GM21381 (cell line): ENCODE results near the gene NSFL1C.
"Not testable (repeated sequence)": the region's sequence is repeated elsewhere in the genome, so short reads cannot be mapped to it uniquely, and the experiment has no call there.

Experiments used
- ATAC-seq: cut with Tn5 transposase; IDR thresholded peaks from one replicate; pipeline ENCODE4 v1.9.1; 2021; ENCODE audit warnings: mild to moderate bottlenecking, moderate library complexity; ENCODE audit not compliant: unreplicated experiment

The NSFL1C gene

GRCh38 chr20:1427457-1428054, 39.1 kb downstream of the NSFL1C start:
- ATAC-seq: no peak

GRCh38 chr20:1426231-1426849, 40.3 kb downstream of the NSFL1C start:
- no peak for ATAC-seq

DNA sequence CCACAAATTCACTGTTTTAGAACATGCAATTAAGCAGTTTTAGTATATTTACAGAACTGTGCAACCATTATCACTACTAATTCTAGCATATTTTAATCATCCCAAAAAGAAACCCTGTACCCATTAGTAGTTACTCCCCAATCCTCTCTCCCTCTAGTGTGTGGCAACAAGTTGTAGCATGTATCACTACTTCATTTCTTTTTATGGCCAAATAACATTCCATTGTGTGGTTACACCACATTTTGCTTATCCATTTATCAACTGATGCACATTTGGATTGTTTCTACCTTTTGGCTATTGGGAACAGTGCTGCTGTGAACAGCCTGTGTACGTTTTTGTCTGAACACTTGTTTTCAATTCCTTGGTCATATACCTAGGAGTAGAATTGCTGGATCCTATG, 42.3 kb downstream of the NSFL1C start:
- ATAC-seq: no peak

GRCh38 chr20:1423625-1424106, 43.0 kb downstream of the NSFL1C start:
- ATAC-seq: no peak

GRCh38 chr20:1423206-1423605, 43.4 kb downstream of the NSFL1C start:
- ATAC-seq: no peak

DNA sequence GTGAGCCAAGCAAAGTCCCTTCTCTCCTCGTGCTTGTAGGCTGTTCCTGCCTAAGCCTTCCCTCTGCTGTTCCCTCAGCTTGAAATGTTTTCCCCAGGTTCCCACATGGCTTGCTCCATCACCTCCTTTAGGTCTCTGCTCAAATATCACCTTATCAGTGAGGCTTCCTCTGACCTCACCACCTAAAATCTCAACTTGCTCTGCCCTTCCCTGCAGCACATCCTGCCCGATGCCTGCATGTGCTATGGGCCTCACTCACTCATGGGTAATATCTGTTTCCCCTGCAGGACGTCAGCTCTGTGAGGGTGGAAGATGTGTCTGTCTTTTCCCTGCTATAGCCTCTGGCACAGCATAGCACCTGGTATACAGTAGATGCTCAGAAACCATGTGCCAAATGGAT, 43.9 kb downstream of the NSFL1C start:
- ATAC-seq: no peak

DNA sequence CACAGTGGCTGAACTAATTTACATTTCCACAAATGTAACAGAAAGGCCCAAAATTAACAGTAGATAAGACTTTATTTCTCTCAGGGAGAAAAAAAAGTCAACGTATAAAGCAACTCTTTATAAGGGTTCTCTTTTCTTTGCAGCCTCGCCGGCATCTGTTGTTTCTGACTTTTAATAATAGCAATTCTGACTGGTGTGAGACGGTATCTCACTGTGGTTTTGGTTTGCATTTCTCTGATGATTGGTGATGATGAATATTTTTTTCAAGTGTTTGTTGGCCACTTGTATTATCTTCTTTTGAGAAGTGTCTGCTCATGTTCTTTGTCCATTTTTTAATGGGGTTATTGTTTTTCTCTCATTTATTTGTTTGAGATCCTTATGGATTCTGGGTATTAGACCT, 46.6 kb downstream of the NSFL1C start:
- no peak for ATAC-seq

DNA sequence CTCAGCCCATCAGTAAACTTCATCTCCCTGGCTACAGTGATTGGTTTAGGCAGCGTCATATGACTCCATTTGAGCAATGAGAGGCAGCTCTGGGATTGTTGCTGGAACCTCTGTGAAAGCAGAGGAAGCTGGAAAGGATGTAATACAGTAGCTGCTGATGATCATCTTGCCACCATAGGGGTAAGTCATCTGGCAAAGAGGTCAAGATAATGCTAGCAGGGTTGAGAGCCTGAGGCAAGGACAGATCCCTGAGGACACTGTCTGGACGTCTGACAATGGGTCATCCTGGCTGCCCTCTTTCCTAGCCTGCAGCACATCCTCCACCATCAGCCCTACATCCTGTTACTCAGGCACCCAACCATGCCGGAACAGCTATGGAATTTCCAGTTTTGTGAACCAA, 48.3 kb downstream of the NSFL1C start:
- ATAC-seq: no peak

- ATAC-seq: no peak
Observed at GRCh38 chr20:1417790-1418189, 48.9 kb downstream of the NSFL1C start.

GRCh38 chr20:1417273-1417672, 49.4 kb downstream of the NSFL1C start:
- ATAC-seq: no peak

DNA sequence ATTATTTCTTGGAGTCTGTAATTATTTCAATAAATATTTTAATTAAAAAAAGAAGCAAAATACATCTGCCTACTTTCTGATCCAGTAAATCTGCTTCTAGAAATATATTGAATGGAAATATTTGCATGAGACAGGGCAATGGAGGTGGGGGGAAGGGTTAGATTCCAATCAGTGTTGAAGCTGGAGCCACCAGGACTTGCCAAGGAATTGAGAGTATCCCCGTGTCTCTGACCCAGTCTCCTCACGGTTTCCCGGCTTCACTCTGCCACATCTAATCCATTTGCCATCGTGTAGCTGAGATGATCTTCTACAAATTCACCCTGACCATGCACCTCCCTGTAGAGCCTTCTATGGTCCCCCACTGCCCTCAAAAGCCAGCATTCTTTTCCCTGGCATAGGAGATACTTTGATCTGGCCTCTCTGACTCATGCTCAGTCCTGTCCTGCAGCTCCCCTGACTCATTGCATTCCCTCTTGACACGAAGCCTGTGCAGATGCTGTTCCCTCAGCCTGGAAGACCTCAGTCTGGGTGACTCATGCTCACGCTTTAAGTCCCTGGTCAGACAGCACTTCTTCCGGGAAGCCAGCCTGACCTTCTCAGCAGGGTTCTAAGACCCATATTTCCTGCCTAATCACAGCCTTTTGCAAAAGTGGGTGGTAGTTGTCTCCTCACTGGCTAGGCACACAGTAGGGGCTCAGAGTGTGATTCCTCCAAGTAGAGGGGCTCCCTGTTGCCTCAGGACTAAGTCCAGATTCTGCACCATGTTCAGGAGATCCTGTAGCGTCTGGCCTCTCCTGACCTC, 50.8 kb downstream of the NSFL1C start:
- ATAC-seq: no peak

DNA sequence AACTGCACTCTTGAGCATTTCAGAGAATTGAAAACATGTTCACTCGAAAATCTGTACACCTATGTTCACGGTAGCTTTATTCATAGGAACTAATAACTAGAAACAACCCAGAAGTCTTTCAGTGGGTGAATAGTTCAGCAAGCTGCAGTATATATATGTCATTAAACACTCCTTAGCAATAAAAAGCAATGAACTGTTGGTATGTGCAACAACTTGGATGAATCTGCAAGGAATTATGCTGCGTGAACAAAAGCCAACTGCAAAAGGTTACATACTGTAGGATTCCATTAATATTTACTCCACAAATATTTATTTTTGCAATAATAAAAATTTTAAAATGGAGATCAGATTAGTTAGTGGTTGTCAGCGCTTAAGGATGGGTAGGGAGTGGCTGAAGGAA, 51.7 kb downstream of the NSFL1C start:
- ATAC-seq: no peak

DNA sequence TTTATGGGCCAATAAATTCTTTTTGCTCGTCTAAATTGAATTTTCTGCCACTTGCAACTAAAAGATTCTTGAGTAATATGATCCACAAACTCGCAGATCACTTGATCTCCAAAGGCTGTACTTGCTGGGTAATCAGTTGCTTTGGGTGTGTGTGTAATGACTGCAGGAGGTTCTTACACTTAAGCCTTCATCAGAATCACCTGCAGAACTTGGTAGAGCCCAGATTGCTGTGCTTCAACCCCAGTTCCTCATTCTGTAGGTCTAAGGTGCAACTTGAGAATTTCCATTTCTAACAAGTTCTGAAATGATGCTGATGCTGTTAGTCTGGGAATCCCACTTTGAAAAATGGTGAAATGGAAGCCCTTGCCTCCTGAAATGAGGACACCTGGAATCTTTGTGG, 60.8 kb downstream of the NSFL1C start:
- ATAC-seq: no peak

DNA sequence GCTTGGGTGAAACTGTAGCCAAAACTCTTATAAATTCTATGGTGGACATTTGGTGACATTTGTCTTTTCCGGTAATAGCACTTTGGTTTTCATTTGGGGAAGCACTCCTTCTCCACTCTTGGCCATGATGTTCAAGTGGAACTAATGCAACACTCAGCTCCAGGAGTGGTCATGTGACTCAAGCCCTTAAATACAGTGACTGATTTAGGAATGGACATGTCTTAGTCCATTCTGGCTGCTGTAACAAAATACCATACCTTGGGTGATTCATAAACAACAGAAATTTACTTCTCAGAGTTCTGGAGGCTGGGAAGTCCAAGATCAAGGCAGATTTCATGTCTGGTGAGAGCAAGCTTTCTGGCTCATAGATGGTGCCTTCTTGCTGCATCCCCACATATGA, 63.0 kb downstream of the NSFL1C start:
- no peak for ATAC-seq

- no peak for ATAC-seq
Observed at GRCh38 chr20:1402149-1402548, 64.5 kb downstream of the NSFL1C start.

DNA sequence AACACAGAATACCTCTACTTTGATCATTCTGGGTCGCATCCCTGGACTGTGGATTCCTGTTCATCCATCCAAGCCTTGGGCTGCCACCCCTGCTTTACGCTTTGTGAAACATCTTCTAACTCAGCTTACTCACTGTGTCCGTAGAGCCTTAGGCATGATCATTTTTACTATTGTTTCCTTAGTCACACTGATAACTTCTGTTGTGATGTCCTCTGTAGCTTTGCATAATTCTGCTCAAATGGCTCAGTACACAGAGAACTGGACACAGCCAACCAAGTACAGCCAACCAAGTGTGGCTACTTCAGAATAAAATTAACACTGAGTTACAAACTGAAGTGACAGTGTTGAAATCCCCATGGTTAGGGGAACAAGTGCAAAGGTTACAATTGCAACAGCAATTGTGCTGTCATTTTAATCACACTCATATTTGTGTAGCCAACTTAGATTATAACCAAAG, 65.2 kb downstream of the NSFL1C start:
- ATAC-seq: no peak

GRCh38 chr20:1399678-1400366, 66.8 kb downstream of the NSFL1C start:
- ATAC-seq: not testable (repeated sequence)

DNA sequence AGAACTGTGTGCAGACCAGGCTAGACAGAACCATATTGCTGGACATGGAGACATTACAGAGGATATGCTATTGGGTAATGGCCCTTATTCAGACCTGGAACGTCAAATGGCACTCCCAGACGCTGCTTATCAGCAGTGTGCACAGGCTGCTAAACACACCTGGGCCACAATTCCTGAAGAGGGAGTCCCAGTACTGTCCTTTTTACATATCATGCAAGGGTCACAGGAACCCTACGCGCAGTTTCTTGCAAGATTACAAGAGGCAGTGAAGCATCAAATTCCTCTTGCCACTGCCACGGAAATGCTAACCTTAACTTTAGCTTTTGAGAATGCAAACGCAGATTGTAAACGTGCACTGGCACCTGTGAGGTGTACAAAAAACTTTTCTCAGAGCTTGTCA, 68.5 kb downstream of the NSFL1C start:
- ATAC-seq: not testable (repeated sequence)

DNA sequence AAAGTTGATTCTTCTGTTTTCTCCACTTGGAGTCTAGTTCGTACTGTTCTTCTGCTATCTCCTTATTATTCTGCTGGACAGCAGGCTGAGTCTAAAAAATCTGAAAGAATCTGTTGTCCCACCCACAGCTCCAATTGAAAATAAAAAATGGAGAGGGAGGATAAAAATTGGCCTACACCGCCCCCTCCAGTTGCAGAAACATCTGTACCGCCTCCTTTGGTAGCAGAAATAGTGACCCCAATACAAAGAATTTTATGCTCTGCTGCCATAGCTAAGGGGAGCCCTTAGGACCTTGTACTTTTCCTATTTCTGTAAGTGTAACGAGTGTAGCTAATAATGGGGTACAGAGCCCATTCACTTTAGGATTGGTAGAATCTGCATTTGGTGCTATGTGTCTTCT, 68.9 kb downstream of the NSFL1C start:
- no peak for ATAC-seq

DNA sequence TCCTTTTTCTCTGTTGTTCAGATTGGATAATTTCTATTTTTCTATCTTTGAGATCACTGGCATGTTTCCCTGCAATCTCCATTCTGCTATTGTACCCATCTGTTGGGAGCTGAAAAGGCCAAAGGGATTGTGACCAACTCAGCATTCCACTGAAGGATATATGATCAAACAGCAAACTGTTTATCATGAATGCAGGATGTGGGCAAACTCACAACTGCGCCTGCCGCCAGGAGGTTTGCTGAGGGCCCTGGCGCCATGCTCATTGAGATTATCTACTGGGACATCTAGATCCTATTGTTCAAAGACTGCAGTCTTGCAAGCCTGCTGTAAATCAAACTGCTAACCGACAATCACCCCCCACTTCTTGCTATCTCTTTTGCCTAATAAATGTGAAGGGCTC, 69.9 kb downstream of the NSFL1C start:
- no peak for ATAC-seq

- ATAC-seq: no peak
Observed at GRCh38 chr20:1396264-1396663, 70.4 kb downstream of the NSFL1C start.
